ENCODE data around the gene NPLOC4. TPM values are rescaled to one million over a fixed set of nuclear protein-coding genes. Genes with fewer than 3 reads are reported as not detected.

Gene NPLOC4
- total and polyA plus RNA-seq, 2 of the 13 experiments (the other 11 are each of a cell fraction or from before 2014, with no cell fraction given), result 57.0 to 97.0 TPM

GRCh38 chr17:81511804-81512561 lies 124.9 kb downstream of the NPLOC4 start (continued):
- no peak for TF ChIP-seq ZFP36L2 (CRISPR knock-in tag; IDR thresholded peaks at IDR 0.05)
- TF ChIP-seq ZNF703 (CRISPR knock-in tag; IDR thresholded peaks at IDR 0.05; ENCODE audit: borderline replicate concordance), result no peak
- no peak for TF ChIP-seq SAP130 (CRISPR knock-in tag; IDR thresholded peaks at IDR 0.05; ENCODE audit: low read depth)
- TF ChIP-seq ZNF616 (CRISPR knock-in tag; IDR thresholded peaks at IDR 0.05; ENCODE audit: low read depth), result no peak
- no peak for TF ChIP-seq PPARG (CRISPR knock-in tag; conservative IDR thresholded peaks at IDR 0.05)
- TF ChIP-seq, protein P1, sequence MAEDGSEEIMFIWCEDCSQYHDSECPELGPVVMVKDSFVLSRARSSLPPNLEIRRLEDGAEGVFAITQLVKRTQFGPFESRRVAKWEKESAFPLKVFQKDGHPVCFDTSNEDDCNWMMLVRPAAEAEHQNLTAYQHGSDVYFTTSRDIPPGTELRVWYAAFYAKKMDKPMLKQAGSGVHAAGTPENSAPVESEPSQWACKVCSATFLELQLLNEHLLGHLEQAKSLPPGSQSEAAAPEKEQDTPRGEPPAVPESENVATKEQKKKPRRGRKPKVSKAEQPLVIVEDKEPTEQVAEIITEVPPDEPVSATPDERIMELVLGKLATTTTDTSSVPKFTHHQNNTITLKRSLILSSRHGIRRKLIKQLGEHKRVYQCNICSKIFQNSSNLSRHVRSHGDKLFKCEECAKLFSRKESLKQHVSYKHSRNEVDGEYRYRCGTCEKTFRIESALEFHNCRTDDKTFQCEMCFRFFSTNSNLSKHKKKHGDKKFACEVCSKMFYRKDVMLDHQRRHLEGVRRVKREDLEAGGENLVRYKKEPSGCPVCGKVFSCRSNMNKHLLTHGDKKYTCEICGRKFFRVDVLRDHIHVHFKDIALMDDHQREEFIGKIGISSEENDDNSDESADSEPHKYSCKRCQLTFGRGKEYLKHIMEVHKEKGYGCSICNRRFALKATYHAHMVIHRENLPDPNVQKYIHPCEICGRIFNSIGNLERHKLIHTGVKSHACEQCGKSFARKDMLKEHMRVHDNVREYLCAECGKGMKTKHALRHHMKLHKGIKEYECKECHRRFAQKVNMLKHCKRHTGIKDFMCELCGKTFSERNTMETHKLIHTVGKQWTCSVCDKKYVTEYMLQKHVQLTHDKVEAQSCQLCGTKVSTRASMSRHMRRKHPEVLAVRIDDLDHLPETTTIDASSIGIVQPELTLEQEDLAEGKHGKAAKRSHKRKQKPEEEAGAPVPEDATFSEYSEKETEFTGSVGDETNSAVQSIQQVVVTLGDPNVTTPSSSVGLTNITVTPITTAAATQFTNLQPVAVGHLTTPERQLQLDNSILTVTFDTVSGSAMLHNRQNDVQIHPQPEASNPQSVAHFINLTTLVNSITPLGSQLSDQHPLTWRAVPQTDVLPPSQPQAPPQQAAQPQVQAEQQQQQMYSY (CRISPR knock-in tag; IDR thresholded peaks at IDR 0.05), result no peak
- no peak for TF ChIP-seq JUND (CRISPR knock-in tag; IDR thresholded peaks at IDR 0.05)
- no peak for TF ChIP-seq KDM6A (CRISPR knock-in tag; IDR thresholded peaks at IDR 0.05; ENCODE audit: low read depth)
- peak; percentile 46; the same call in 1 of the 2 replicates for TF ChIP-seq ZNF414 (CRISPR knock-in tag; IDR thresholded peaks at IDR 0.05)
- 0 out of 2 replicates have a peak, but pooled peaks have one; percentile 17 for TF ChIP-seq THAP8 (CRISPR knock-in tag; IDR thresholded peaks at IDR 0.05; ENCODE audit: borderline replicate concordance)
- TF ChIP-seq IRF2 (CRISPR knock-in tag; IDR thresholded peaks at IDR 0.05), result no peak; the same call in 1 of the 2 replicates
- 0 out of 2 replicates have a peak, but pooled peaks have one; percentile 20 for TF ChIP-seq ZNF878 (CRISPR knock-in tag; IDR thresholded peaks at IDR 0.05)
- no peak for TF ChIP-seq MATR3 (CRISPR knock-in tag; IDR thresholded peaks at IDR 0.05)
- no peak for TF ChIP-seq ZBTB20 (CRISPR knock-in tag; IDR thresholded peaks at IDR 0.05; ENCODE audit: borderline replicate concordance, low read depth)
- TF ChIP-seq ZNF614 (CRISPR knock-in tag; IDR thresholded peaks at IDR 0.05; ENCODE audit: borderline replicate concordance), result no peak
- TF ChIP-seq, protein P2, sequence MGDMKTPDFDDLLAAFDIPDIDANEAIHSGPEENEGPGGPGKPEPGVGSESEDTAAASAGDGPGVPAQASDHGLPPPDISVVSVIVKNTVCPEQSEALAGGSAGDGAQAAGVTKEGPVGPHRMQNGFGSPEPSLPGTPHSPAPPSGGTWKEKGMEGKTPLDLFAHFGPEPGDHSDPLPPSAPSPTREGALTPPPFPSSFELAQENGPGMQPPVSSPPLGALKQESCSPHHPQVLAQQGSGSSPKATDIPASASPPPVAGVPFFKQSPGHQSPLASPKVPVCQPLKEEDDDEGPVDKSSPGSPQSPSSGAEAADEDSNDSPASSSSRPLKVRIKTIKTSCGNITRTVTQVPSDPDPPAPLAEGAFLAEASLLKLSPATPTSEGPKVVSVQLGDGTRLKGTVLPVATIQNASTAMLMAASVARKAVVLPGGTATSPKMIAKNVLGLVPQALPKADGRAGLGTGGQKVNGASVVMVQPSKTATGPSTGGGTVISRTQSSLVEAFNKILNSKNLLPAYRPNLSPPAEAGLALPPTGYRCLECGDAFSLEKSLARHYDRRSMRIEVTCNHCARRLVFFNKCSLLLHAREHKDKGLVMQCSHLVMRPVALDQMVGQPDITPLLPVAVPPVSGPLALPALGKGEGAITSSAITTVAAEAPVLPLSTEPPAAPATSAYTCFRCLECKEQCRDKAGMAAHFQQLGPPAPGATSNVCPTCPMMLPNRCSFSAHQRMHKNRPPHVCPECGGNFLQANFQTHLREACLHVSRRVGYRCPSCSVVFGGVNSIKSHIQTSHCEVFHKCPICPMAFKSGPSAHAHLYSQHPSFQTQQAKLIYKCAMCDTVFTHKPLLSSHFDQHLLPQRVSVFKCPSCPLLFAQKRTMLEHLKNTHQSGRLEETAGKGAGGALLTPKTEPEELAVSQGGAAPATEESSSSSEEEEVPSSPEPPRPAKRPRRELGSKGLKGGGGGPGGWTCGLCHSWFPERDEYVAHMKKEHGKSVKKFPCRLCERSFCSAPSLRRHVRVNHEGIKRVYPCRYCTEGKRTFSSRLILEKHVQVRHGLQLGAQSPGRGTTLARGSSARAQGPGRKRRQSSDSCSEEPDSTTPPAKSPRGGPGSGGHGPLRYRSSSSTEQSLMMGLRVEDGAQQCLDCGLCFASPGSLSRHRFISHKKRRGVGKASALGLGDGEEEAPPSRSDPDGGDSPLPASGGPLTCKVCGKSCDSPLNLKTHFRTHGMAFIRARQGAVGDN (CRISPR knock-in tag; IDR thresholded peaks at IDR 0.05), result peak; percentile 64
- TF ChIP-seq, protein P3, sequence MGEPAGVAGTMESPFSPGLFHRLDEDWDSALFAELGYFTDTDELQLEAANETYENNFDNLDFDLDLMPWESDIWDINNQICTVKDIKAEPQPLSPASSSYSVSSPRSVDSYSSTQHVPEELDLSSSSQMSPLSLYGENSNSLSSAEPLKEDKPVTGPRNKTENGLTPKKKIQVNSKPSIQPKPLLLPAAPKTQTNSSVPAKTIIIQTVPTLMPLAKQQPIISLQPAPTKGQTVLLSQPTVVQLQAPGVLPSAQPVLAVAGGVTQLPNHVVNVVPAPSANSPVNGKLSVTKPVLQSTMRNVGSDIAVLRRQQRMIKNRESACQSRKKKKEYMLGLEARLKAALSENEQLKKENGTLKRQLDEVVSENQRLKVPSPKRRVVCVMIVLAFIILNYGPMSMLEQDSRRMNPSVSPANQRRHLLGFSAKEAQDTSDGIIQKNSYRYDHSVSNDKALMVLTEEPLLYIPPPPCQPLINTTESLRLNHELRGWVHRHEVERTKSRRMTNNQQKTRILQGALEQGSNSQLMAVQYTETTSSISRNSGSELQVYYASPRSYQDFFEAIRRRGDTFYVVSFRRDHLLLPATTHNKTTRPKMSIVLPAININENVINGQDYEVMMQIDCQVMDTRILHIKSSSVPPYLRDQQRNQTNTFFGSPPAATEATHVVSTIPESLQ (CRISPR knock-in tag; conservative IDR thresholded peaks at IDR 0.05), result no peak

Measured in HepG2 (cell line).